ENCODE measurements around the gene SFMBT2.
"Not testable (repeated sequence)": the region's sequence is repeated elsewhere in the genome, so short reads cannot be mapped to it uniquely, and the experiment has no call there.

SFMBT2 gene

DNA sequence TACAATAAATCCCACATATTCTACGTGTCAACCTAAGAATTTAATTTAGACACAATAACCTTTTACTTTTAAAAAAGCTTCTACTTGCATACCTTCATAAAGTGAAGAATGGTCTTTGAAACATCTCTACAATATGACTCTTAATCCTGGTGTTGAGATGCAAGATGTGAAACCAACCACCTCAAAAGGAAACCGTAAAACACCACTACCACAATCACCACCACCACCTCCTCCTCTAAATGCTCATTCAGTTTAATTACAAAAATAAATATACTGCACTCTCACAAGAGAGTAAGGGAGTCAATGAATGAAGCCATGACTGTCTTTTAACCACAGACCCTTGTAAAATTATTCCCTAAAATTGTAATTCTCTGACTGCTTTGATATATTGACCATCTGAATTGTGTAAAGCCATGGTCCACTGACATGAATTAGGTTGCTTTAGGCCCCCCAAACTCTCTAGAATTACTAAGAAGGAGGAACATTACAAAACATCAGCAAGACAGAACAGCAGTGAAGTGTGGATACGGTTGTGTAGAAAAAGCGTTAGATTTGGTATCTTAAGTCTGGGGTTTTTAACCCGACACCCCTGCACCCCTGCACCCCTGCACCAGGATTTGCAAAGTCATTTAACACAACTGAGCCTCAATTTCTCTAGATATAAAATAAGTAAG lies 171.4 kb downstream of the SFMBT2 start:
- no peak for DNase-seq (ENCODE audit: low read depth in 2 of 3, low spot score in 2 of 3)

- no peak for DNase-seq (ENCODE audit: low read depth in 2 of 3, low spot score in 2 of 3)
Measured at GRCh38 chr10:7235376-7235775, 175.5 kb downstream of the SFMBT2 start.

- DNase-seq (ENCODE audit: low read depth in 2 of 3, low spot score in 2 of 3), result no peak
Measured at GRCh38 chr10:7234109-7234508, 176.7 kb downstream of the SFMBT2 start.

DNA sequence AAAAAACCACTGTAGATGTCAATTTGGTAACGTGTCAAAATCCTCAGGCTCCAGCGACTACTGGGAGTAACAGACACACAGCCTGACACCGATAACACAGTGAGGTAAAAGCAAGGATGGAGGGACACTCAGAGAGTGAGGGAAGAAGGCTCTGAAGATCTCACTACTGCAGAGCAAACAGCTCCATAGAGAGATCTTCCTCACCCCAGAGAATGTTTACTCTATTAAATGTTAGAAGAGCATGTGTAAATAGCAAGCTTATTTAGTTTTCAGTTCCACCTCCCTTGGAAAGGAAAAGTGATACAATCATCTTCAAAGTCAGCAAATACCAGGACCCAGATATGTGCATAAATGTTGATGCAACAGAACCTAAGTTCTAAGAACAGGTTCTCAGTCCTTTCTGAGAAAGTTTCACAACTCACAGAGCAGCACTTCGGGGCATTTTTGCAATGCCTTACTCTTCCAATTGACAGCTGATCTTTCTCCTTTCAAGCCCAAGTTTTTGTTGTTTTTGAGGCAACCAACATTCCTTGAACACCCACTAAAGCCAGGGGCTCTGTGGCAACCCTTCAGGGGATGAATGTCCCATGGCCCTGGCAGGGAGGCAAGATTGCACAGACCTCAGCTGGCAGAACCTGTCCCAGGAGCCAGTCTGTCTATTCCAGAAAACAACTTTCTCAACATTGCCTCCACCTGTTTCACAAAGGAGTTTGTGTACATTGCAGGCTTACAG lies 177.4 kb downstream of the SFMBT2 start:
- no peak for DNase-seq (ENCODE audit: low read depth in 2 of 3, low spot score in 2 of 3)

GRCh38 chr10:7231509-7232414 lies 179.1 kb downstream of the SFMBT2 start:
- DNase-seq (ENCODE audit: low read depth in 2 of 3, low spot score in 2 of 3), result no peak

DNA sequence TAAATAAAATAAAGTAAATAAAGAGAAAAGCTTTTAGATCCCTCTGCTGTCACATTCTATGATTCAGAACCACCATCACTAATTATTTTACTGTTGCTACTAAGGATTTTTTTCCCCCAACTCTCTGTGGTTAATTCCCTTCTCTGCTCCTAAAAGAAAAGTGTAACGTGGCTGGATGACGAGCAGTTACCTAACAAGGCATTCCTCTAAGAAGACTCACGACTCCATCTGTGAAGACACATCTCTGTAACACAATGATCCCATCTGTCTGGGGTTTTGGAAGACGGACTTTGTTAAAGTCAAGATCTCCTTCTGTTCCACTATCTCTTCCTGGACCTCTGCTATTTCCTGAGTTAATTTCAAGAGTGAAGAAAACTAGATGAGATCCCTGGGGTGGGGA lies 179.9 kb downstream of the SFMBT2 start:
- DNase-seq (ENCODE audit: low read depth in 2 of 3, low spot score in 2 of 3), result no peak

DNA sequence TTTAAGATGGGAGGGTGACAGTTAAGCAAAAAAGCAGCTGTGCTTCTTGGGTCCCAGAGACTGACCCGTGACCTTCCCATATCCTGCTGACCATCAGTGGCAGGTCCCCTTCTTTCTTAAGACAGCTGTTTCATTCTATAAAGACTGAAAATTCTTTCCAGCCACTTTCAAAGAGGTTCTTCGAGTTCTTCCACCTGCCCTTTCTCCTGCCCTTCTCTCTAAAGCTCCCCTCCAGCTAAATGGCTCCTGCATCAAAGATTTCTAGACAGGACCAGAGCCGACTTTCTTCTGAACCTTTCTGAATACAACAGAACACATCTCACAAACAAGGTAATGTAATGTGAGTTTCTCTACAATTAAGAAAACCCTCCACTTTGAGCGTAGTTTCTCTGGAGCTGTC lies 180.8 kb downstream of the SFMBT2 start:
- DNase-seq (ENCODE audit: low read depth in 2 of 3, low spot score in 2 of 3), result no peak

GRCh38 chr10:7225133-7225532 lies 185.7 kb downstream of the SFMBT2 start:
- no peak for DNase-seq (ENCODE audit: low read depth in 2 of 3, low spot score in 2 of 3)

DNA sequence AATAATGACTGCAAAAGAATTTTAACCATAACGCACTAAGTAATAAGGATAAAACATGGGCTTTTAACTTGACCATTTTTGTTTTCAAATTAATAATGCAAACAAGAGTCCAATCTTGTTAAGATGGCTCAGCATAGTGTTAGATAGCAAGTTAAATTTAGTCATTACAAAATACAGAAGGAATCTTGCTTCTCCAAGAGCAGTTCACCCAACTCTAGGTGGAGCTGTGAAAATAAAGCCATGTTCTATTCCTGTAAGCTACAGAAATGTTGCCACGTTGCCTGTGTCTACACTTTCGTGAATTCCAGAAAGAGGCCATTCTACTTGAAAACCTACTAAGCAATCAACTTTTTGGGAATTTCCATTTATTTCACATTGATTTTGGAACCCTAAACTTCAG lies 191.9 kb downstream of the SFMBT2 start:
- no peak for DNase-seq (ENCODE audit: low read depth in 2 of 3, low spot score in 2 of 3)

DNA sequence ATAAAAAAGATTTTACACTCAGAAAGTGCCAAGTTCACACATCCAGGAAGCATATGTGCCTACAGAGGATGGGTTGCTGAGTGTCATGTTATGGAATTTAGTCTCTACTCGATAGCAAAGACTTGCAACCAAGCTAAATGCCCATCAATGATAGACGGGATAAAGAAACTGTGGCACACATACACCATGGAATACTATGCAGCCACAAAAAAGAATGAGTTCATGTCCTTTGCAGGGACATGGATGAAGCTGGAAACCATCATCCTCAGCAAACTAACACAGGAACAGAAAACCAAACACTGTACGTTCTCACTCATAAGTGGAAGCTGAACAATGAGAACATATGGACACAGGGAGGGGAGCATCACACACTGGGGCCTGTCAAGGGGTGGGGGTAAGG lies 198.1 kb downstream of the SFMBT2 start:
- DNase-seq (ENCODE audit: low read depth in 2 of 3, low spot score in 2 of 3), result not testable (repeated sequence)

DNA sequence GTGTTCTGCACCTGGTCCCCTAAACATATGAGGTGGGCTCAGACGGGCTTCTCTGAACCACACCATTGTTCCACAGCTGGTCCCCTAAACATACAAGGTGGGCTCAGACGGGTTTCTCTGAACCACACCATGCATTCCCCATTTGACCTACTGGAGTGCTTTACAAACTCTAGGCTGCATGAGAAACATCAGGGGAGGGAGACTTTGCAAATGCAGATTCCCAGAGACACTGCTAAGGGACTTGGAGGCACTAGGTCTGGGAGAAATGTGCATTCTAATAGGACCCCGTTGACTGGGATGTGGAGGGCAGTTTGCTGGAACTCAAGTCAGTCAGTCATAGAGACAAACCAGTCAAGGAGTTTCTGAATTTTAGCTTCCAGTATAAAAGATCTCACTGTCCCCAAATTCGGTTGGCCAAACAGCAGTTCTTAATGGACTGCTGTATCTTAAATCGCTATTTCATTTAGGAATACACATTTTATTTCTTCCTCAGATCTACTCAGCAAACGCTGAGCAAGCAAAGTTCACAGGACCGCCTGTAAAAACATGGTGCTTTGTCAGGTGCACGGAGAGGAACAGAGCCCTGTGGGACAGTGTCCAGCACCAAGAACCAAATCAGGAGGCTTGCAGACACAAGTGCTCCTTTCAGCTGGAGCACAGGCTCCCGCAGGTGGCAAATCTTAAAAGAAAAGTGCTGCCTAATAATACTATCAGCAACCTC lies 198.8 kb downstream of the SFMBT2 start:
- DNase-seq (ENCODE audit: low read depth in 2 of 3, low spot score in 2 of 3), result no peak

- no peak for DNase-seq (ENCODE audit: low read depth in 2 of 3, low spot score in 2 of 3)
Measured at GRCh38 chr10:7210516-7210915, 200.3 kb downstream of the SFMBT2 start.

DNA sequence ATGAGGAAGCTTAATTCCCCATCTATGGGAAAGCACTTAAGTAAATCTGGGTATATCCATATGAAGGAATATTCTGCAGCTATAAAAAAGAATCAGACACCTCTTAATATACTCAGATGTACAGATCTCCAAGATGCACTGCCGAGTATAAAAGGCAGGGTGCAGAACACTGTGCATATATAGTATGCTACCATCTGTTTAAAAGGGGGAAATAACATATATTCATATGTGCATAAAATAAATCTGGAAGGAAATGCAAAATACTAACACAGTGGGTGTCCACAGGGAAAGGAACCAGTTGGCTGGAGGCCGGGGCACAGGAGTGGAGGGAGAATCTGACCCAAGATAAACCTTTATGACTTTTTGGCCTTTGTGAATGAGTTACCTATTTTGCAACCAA lies 201.4 kb downstream of the SFMBT2 start:
- DNase-seq (ENCODE audit: low read depth in 2 of 3, low spot score in 2 of 3), result no peak

- no peak for DNase-seq (ENCODE audit: low read depth in 2 of 3, low spot score in 2 of 3)
Measured at GRCh38 chr10:7206412-7207100, 204.3 kb downstream of the SFMBT2 start.

DNA sequence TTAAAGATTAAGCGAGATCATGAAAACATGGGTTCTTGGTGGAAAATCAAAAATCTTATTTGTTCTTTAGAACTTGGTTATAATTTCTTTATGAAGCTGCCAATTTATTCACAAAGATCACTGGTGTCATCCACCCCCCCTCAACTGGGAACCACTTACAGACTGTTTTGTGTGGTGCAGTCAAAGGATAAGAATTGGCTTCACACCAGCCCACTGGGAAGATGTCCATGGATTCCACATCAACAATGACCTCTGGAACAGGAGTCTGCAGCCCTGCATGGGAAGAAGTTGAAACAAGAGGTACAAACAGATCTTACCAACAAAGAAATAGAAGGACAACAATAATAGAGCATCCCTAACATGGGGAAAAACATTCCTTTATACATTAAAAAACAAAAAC lies 205.2 kb downstream of the SFMBT2 start:
- no peak for DNase-seq (ENCODE audit: low read depth in 2 of 3, low spot score in 2 of 3)

DNA sequence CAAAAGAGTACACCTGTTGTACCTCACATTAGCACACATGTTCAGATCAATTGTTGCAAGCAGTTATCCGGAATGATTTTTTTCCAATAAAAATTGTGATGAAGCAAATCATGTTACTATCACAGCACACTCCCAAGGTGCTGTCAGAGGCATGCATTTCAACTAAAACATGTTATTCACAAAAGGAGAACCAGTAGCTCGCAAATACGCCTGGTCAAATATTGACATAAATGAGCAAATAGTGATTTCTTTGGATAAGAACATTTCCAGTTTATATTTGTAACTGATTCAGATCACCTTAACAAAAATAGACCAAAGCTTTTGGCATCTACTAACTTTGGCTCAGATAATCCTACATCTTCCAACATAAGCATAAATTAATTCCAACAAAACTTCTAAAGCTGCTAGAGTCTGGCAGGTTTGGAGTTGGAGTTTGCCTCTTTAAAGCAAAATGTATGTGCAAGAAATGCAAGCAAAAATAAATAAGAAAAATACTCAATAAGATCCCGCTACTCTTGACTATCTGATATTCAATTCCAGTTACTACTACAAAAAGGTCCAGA lies 208.0 kb downstream of the SFMBT2 start:
- no peak for DNase-seq (ENCODE audit: low read depth in 2 of 3, low spot score in 2 of 3)

- no peak for DNase-seq (ENCODE audit: low read depth in 2 of 3, low spot score in 2 of 3)
Measured at GRCh38 chr10:7199152-7199760, 211.6 kb downstream of the SFMBT2 start.

GRCh38 chr10:7196284-7196683 lies 214.6 kb downstream of the SFMBT2 start:
- no peak for DNase-seq (ENCODE audit: low read depth in 2 of 3, low spot score in 2 of 3)

DNA sequence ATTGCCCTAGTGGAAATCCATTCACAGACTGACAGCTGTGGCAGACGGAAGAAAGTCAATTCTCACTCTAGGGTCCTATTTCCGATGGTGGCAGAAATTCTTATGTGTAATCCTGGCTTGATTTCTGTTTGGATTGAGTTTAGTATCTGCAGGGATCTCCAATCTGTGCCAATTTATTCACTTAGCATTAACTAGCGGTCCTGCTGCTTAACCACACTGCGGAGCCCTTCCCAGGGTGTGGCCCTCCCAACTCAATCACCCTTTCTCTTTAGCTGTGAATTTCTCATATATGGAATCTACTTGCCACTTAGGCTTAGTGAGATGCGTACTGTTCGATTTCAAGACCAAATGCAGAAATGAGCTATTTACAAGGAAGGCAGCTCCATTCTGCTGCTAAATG lies 215.7 kb downstream of the SFMBT2 start:
- no peak for DNase-seq (ENCODE audit: low read depth in 2 of 3, low spot score in 2 of 3)

- no peak for DNase-seq (ENCODE audit: low read depth in 2 of 3, low spot score in 2 of 3)
Measured at GRCh38 chr10:7194571-7194970, 216.3 kb downstream of the SFMBT2 start.

All from activated CD8-positive, alpha-beta memory T cell treated with anti-CD3 and anti-CD28 coated beads for 48 hours (primary cell).